GM12891 (cell line): ENCODE measurements around the gene PIP4K2C.

Source experiments
- POLR2A ChIP-seq: IDR thresholded peaks from 2 replicates; pipeline ENCODE4 v1.6.1; 2011; ENCODE audit warnings: low read depth, low read length, control low read depth
- POLR2AphosphoS5 ChIP-seq: IDR thresholded peaks from 2 replicates; pipeline ENCODE4 v1.6.1; 2011; ENCODE audit warnings: low read depth, low read length, control low read depth
- TAF1 ChIP-seq: IDR thresholded peaks from 2 replicates; pipeline ENCODE4 v1.6.1; 2011; ENCODE audit warnings: low read depth, low read length, control low read depth

DNA sequence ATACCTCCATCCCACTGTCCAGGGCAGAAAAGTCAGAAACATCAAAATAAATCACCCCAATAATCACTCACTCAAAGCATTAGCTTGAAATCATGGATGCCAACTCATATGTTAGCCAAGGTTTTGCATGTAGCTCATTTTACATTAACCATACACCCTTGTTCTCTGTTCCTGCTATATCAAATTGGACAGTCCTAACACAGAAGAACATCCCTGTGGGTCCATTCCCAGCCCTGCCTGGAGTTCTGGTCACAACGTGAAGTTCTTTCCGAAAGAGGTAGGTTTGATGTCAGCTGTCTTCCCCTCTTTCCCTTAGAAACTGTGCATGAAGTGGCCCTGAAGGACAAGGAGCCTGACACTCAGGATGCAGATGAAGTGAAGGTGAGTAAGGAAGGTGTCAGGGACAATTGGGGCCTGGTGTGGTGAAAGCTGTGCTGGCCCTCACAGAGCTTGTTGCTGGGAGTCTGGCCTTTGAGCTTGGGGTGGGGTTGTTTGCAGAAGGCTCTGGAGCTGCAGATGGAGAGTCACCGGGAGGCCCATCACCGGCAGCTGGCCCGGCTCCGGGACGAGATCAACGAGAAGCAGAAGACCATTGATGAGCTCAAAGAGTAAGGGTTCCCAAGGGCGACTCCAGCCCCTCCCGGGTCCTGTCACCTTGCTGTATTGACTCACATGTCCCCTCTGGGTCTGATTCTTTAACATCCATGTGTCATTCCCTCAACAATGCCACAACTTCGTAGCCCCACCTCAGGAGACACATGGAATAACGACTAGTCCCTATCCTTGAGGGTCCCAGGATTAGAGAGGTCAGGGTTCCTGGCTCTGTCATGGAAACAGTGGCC lies 15.0 kb upstream of the PIP4K2C start:
- TF ChIP-seq POLR2AphosphoS5 (no peak), POLR2A (no peak), TAF1 (no peak)
